ENCODE results near the gene FSTL5. TPM values are rescaled to one million over a fixed set of nuclear protein-coding genes. Genes with fewer than 3 reads are reported as not detected.

FSTL5 gene
- total RNA-seq, 1 donor from 2014 or later = not detected

- Mint-ChIP-seq H3K36me3 (ENCODE audit: low read depth) (no peaks in the 10 kb centered on the region), H3K9me3 (peaks cover 10% of the 10 kb centered on the region), H3K27ac (no peak overlapping the region), H3K27me3 (ENCODE audit: low read depth) (no peaks in the 10 kb centered on the region), H3K4me1 (ENCODE audit: low read depth) (no peaks in the 10 kb centered on the region), H3K4me3 (ENCODE audit: low read depth) (no peak overlapping the region)
- intact Hi-C loops (cut with micrococcal nuclease) = no loop called here
- DNase-seq (ENCODE audit: low spot score) = no peak
Measured at GRCh38 chr4:161988946-161989345, 174.9 kb downstream of the FSTL5 start.

GRCh38 chr4:161987611-161988010 lies 176.2 kb downstream of the FSTL5 start:
- Mint-ChIP-seq H3K4me1 (ENCODE audit: low read depth) (no peaks in the 10 kb centered on the region), H3K27ac (no peak overlapping the region), H3K36me3 (ENCODE audit: low read depth) (no peaks in the 10 kb centered on the region), H3K27me3 (ENCODE audit: low read depth) (no peaks in the 10 kb centered on the region), H3K4me3 (ENCODE audit: low read depth) (no peak overlapping the region), H3K9me3 (peaks cover 10% of the 10 kb centered on the region)
- intact Hi-C loops (cut with micrococcal nuclease) = no loop called here
- DNase-seq (ENCODE audit: low spot score) = no peak

- Mint-ChIP-seq H3K4me3 (ENCODE audit: low read depth) (no peak overlapping the region), H3K9me3 (peaks cover 4% of the 10 kb centered on the region), H3K27me3 (ENCODE audit: low read depth) (no peaks in the 10 kb centered on the region), H3K27ac (no peak overlapping the region), H3K4me1 (ENCODE audit: low read depth) (no peaks in the 10 kb centered on the region), H3K36me3 (ENCODE audit: low read depth) (no peaks in the 10 kb centered on the region)
- no peak for DNase-seq (ENCODE audit: low spot score)
- intact Hi-C loops (cut with micrococcal nuclease) = no loop called here
Measured at GRCh38 chr4:161952382-161952781, 211.4 kb downstream of the FSTL5 start.

- intact Hi-C loops (cut with micrococcal nuclease) = no loop called here
- no peaks in the 10 kb centered on the region for H3K36me3 Mint-ChIP-seq (ENCODE audit: low read depth)
Measured at GRCh38 chr4:161949946-161950725, 213.7 kb downstream of the FSTL5 start.

GRCh38 chr4:161948026-161948770 lies 215.6 kb downstream of the FSTL5 start:
- Mint-ChIP-seq H3K27me3 (ENCODE audit: low read depth) (no peaks in the 10 kb centered on the region), H3K4me3 (ENCODE audit: low read depth) (no peak overlapping the region)

More at GRCh38 chr4:161949946-161950725, 213.7 kb downstream of the FSTL5 start:
- no peaks in the 10 kb centered on the region for H3K27me3 Mint-ChIP-seq (ENCODE audit: low read depth)
- DNase-seq (ENCODE audit: low spot score) = no peak
- no peak overlapping the region for H3K4me3 Mint-ChIP-seq (ENCODE audit: low read depth)
- no peak overlapping the region for H3K27ac Mint-ChIP-seq
- H3K9me3 Mint-ChIP-seq = peaks cover 8% of the 10 kb centered on the region
- no peaks in the 10 kb centered on the region for H3K4me1 Mint-ChIP-seq (ENCODE audit: low read depth)

GRCh38 chr4:161937596-161937995 lies 226.2 kb downstream of the FSTL5 start:
- Mint-ChIP-seq H3K9me3 (peaks cover 8% of the 10 kb centered on the region), H3K4me1 (ENCODE audit: low read depth) (no peaks in the 10 kb centered on the region), H3K27ac (no peak overlapping the region), H3K27me3 (ENCODE audit: low read depth) (no peaks in the 10 kb centered on the region), H3K4me3 (ENCODE audit: low read depth) (no peak overlapping the region), H3K36me3 (ENCODE audit: low read depth) (no peaks in the 10 kb centered on the region)
- DNase-seq (ENCODE audit: low spot score) = no peak
- intact Hi-C loops (cut with micrococcal nuclease) = no loop called here

More at GRCh38 chr4:161948026-161948770, 215.6 kb downstream of the FSTL5 start:
- Mint-ChIP-seq H3K27ac (no peak overlapping the region), H3K9me3 (peaks cover 8% of the 10 kb centered on the region), H3K4me1 (ENCODE audit: low read depth) (no peaks in the 10 kb centered on the region), H3K36me3 (ENCODE audit: low read depth) (no peaks in the 10 kb centered on the region)
- no peak for DNase-seq (ENCODE audit: low spot score)
- intact Hi-C loops (cut with micrococcal nuclease) = no loop called here

- intact Hi-C loops (cut with micrococcal nuclease) = no loop called here
- no peaks in the 10 kb centered on the region for H3K36me3 Mint-ChIP-seq (ENCODE audit: low read depth)
Measured at GRCh38 chr4:161936625-161937550, 226.9 kb downstream of the FSTL5 start.

GRCh38 chr4:161931089-161931488 lies 232.7 kb downstream of the FSTL5 start:
- H3K27me3 Mint-ChIP-seq (ENCODE audit: low read depth) = no peaks in the 10 kb centered on the region
- H3K36me3 Mint-ChIP-seq (ENCODE audit: low read depth) = no peaks in the 10 kb centered on the region
- no peak overlapping the region for H3K4me3 Mint-ChIP-seq (ENCODE audit: low read depth)
- peaks cover 6% of the 10 kb centered on the region for H3K9me3 Mint-ChIP-seq
- no peak for DNase-seq (ENCODE audit: low spot score)
- H3K27ac Mint-ChIP-seq = no peak overlapping the region
- intact Hi-C loops (cut with micrococcal nuclease) = no loop called here
- H3K4me1 Mint-ChIP-seq (ENCODE audit: low read depth) = no peaks in the 10 kb centered on the region

More at GRCh38 chr4:161936625-161937550, 226.9 kb downstream of the FSTL5 start:
- no peak overlapping the region for H3K27ac Mint-ChIP-seq
- peaks cover 8% of the 10 kb centered on the region for H3K9me3 Mint-ChIP-seq
- DNase-seq (ENCODE audit: low spot score) = no peak
- H3K27me3 Mint-ChIP-seq (ENCODE audit: low read depth) = no peaks in the 10 kb centered on the region
- no peaks in the 10 kb centered on the region for H3K4me1 Mint-ChIP-seq (ENCODE audit: low read depth)
- no peak overlapping the region for H3K4me3 Mint-ChIP-seq (ENCODE audit: low read depth)

GRCh38 chr4:161929956-161930355 lies 233.8 kb downstream of the FSTL5 start:
- peaks cover 6% of the 10 kb centered on the region for H3K9me3 Mint-ChIP-seq
- no peaks in the 10 kb centered on the region for H3K4me1 Mint-ChIP-seq (ENCODE audit: low read depth)
- H3K4me3 Mint-ChIP-seq (ENCODE audit: low read depth) = no peak overlapping the region
- no peak overlapping the region for H3K27ac Mint-ChIP-seq
- H3K36me3 Mint-ChIP-seq (ENCODE audit: low read depth) = no peaks in the 10 kb centered on the region
- intact Hi-C loops (cut with micrococcal nuclease) = no loop called here
- H3K27me3 Mint-ChIP-seq (ENCODE audit: low read depth) = no peaks in the 10 kb centered on the region
- DNase-seq (ENCODE audit: low spot score) = no peak

GRCh38 chr4:161926033-161926828 lies 237.6 kb downstream of the FSTL5 start:
- Mint-ChIP-seq H3K36me3 (ENCODE audit: low read depth) (no peaks in the 10 kb centered on the region), H3K27ac (no peak overlapping the region), H3K4me1 (ENCODE audit: low read depth) (no peaks in the 10 kb centered on the region), H3K27me3 (ENCODE audit: low read depth) (no peaks in the 10 kb centered on the region), H3K4me3 (ENCODE audit: low read depth) (no peak overlapping the region), H3K9me3 (no peaks in the 10 kb centered on the region)
- DNase-seq (ENCODE audit: low spot score) = no peak
- intact Hi-C loops (cut with micrococcal nuclease) = no loop called here

GRCh38 chr4:161920304-161921052 lies 243.3 kb downstream of the FSTL5 start:
- no peak for DNase-seq (ENCODE audit: low spot score)
- Mint-ChIP-seq H3K4me3 (ENCODE audit: low read depth) (no peak overlapping the region), H3K27me3 (ENCODE audit: low read depth) (no peaks in the 10 kb centered on the region), H3K36me3 (ENCODE audit: low read depth) (no peaks in the 10 kb centered on the region), H3K4me1 (ENCODE audit: low read depth) (no peaks in the 10 kb centered on the region), H3K9me3 (peaks cover 3% of the 10 kb centered on the region), H3K27ac (no peak overlapping the region)
- intact Hi-C loops (cut with micrococcal nuclease) = no loop called here
